NB4 (cell line): ENCODE measurements around the gene DNAJB1.

Source experiments
- DNase-seq: peaks from one replicate; pipeline ENCODE4 v3.0.0; 2010; ENCODE audit warnings: low read depth
- H3K4me3 ChIP-seq: one replicate; pipeline ENCODE4 v1.5.1; 2011; ENCODE audit warnings: mild to moderate bottlenecking, low read depth, low read length, moderate library complexity
- CTCF ChIP-seq: IDR thresholded peaks from one replicate; pipeline ENCODE4 v1.5.1; 2012; ENCODE audit warnings: low read depth, low read length
- MAX ChIP-seq: IDR thresholded peaks from 2 replicates; pipeline ENCODE4 v1.6.1; 2011; ENCODE audit warnings: low read depth, low read length
- MYC ChIP-seq: IDR thresholded peaks from 2 replicates; pipeline ENCODE4 v1.6.1; 2011; ENCODE audit warnings: low read depth, low read length
- POLR2A ChIP-seq: IDR thresholded peaks from 2 replicates; pipeline ENCODE4 v1.6.1; 2011; ENCODE audit warnings: mild to moderate bottlenecking; ENCODE audit not compliant: insufficient read length; ENCODE audit errors: extremely low read depth

DNAJB1 gene

GRCh38 chr19:14502334-14503092 is 15.7 kb downstream of the DNAJB1 start:
- TF ChIP-seq MAX (no peak), POLR2A (no peak), CTCF (no peak), MYC (no peak)
- no peak for DNase-seq
- H3K4me3 ChIP-seq: no peak overlapping the region

DNA sequence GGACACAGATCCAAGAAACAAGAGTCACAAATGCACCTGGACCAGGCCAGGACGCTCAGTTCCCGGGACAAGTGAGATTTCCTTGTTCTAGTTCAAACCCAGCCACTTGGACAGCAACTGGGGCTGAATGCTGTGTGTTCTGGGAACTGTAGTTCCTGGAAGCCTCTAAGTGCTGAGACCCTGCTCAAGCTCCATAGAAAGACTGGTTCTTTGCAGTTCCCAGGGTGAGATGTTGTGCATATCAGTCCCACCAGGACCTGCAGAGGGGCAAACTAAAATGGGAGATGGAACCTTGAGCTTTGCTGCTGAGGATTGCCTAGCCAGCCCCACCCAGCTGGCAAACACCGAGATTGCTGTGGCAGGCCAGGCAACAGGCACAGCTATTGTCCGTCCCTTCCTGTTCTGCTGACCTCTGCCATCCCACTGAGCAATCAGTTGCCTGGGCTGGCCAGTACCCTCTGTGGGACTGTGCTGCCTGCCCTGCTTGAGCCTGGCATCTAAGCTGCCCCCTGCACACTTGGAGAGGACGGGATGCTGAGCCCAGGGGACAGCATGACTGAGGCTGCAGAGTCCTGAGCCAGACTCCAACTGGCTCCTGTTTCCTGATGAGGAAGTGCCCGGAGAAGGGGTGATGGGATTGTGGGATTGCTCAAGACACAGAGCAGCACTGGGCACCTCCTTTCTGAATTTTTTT is 20.8 kb downstream of the DNAJB1 start:
- DNase-seq: no peak
- no peak overlapping the region for H3K4me3 ChIP-seq

DNA sequence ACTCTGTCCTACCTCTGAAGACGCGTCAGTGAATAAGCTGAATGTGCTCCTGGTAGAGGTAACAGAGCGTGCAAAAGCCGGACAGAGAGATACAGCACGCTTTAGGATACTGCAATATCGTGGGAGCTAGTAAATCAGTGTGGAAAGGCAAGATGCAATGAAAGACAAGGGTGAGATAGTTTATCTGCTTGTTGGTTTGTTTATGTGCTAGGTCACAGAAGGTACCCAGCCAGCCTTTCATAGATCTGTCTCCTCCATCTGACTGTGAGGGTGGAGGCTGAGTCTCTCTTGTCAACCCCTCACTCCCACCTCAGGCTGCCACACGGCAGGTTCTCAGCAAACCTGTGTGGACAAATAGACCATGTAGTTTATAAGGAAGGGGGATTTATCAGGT is 21.4 kb downstream of the DNAJB1 start:
- no peak overlapping the region for H3K4me3 ChIP-seq
- no peak for DNase-seq
- TF ChIP-seq MAX (no peak), CTCF (no peak), MYC (no peak), POLR2A (no peak)

More for the DNA sequence above, 20.8 kb downstream of the DNAJB1 start:
- TF ChIP-seq MYC (no peak), MAX (no peak), CTCF (no peak), POLR2A (no peak)

DNA sequence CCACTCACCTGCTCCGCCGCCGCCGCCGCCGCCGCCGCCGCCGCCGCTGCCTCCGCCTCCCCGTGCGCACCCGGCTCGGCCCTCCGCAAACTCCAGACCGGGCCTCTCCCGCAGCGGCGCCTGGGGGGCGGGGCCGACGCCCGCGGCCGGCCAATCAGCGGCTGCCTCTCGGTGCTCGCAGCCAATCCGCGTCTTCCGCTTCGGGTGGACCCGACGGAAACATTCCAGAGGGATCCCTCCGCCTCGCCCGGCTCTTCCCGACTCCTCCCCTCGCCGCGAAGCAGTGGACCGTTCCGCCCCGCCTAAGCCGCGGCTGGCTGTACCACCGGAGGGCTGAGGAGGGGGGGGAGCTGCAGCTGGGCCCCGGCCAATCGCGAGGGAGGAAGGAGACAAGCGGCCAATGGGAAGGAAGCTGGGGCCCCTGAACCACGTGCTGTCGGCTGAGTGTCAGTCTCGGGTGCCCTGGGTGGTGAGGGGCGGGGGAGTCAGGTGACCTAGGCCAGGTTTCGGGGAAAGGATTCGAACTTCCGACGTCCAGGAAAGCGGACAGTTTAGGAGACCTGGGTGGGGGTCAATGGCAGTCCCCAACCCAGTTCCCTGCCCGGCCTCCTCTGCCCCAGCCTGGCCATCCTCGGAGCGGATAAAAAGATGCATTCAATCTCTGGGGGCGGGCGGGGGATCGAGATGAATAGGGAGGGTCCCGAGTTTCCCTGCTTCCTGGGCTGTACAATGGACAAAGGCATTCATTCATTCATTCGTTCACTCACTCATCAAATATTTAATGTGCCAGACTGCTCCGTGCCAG is 22.0 kb downstream of the DNAJB1 start, which contains the start of gene GIPC1:
GIPC1 (minus strand) TSS at position 99 of the 805 bp plus-strand sequence. CDS start 13,151 bp downstream, outside the sequence.
- TF ChIP-seq MYC (peak; percentile 56), MAX (peak; percentile 97), CTCF (no peak)
- DNase-seq: peak; percentile 88
- peak within 1 kb of the TSS; percentile 34 for H3K4me3 ChIP-seq

DNA sequence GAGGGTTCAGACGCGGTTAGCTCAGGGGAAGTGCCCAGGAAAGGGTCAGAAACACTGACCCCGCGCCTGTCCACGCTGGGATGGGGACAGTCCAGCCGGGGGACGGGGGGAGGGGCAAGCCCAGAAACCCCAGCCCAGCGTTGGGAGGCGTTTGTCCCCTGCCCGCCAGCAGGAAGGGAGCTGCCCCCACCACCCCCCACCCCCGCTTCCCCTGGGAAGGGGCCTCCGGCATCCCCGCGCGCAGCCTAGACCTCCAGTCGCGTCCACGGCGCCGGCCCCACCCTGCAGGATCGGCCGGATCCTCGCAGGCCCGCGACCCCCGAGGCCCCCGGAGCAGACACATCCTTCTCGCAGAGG is 22.5 kb downstream of the DNAJB1 start:
- no peak overlapping the region for H3K4me3 ChIP-seq
- DNase-seq: no peak
- TF ChIP-seq MAX (no peak), POLR2A (no peak), MYC (no peak), CTCF (no peak)
